IgD-negative memory B cell (primary cell): Measurements from ENCODE around the gene MIB1. TPM values are rescaled to one million over a fixed set of nuclear protein-coding genes. Genes with fewer than 3 reads are reported as not detected.

ENCODE experiments used
- H3K27ac Mint-ChIP-seq, 3 donors: one replicate each; pipeline ENCODE4 v1.8.0; 2020 to 2022; ENCODE audit warnings: mild to moderate bottlenecking in 3 of 3, mixed read lengths in 3 of 3, moderate library complexity in 1 of 3
- H3K27me3 Mint-ChIP-seq: one replicate; pipeline ENCODE4 v1.8.0; 2021; ENCODE audit warnings: mixed read lengths
- H3K36me3 Mint-ChIP-seq: one replicate; pipeline ENCODE4 v1.8.0; 2020; ENCODE audit warnings: mild to moderate bottlenecking, mixed read lengths
- H3K4me1 Mint-ChIP-seq, 3 donors: one replicate each; pipeline ENCODE4 v1.8.0; 2020 to 2022; ENCODE audit warnings: mixed read lengths in 3 of 3, mild to moderate bottlenecking in 1 of 3
- H3K4me3 Mint-ChIP-seq, 4 donors: one replicate each; pipeline ENCODE4 v1.8.0; 2020 to 2022; ENCODE audit warnings: mild to moderate bottlenecking in 4 of 4, mixed read lengths in 4 of 4, moderate library complexity in 3 of 4
- H3K9me3 Mint-ChIP-seq, 3 donors: one replicate each; pipeline ENCODE4 v1.8.0; 2020 to 2021; ENCODE audit warnings: mixed read lengths in 3 of 3, mild to moderate bottlenecking in 1 of 3
- polyA plus RNA-seq: library from polyadenylated mRNA; unstranded; fragments of 300-500 nt; fragmentation: Illumina TruSeq; gene quantifications from one replicate; pipeline ENCODE4 v1.2.3, GENCODE V29; 2021

MIB1 gene
- polyA plus RNA-seq, 1 donor from 2014 or later = 2.2 TPM

DNA sequence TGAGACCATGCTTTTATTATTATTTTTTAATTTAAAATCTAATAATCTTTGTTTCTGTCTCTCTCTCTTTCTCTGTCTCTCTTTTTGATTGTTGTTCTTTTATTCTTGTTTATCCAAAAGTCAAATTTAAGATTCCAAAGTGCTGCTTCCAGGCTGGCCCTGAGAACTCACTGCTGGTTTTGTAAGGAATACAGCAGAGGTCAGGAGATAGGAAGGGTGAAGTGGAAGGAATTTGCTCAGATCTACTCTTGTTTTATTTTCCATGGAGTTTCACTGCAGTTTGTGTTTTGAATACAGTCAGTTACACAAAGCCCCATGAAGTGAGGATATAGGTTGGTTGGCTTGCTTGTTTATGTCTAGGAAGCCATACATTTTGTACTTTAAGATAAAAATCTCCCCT is 168.1 kb downstream of the MIB1 start:
- H3K4me1 Mint-ChIP-seq = peaks cover 0 to 2% (median 2%) of the 10 kb centered on the region in 3 donors
- peaks cover 11% of the 10 kb centered on the region for H3K27me3 Mint-ChIP-seq
- H3K36me3 Mint-ChIP-seq = peaks cover 2% of the 10 kb centered on the region
- H3K9me3 Mint-ChIP-seq = no peaks in the 10 kb centered on the region
- no peak overlapping the region for H3K4me3 Mint-ChIP-seq
- no peak overlapping the region for H3K27ac Mint-ChIP-seq

DNA sequence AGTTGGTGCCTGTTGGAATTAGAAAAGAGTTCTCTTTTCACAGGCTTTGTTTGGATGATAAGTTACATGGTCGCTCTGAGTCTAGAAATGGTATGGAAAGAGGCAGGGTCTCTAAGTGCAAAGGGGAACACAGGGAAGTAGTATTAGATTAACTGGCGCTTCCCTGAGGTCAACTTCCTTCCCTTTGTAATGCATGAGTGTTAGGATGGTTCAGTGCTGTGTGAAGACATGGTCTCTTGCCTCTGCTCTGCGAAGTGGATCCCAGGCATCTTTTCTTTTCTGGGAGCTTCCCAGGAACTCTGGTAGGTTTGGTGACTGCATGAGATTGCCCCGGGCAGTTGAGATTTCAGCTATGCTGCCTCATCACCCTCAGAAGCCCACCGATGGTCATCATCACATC is 170.3 kb downstream of the MIB1 start:
- Mint-ChIP-seq H3K36me3 (no peaks in the 10 kb centered on the region), H3K27me3 (peaks cover 7% of the 10 kb centered on the region), H3K9me3 (no peaks in the 10 kb centered on the region), H3K27ac (peak overlapping the region in 1 of 3 donors; percentile 44), H3K4me3 (no peak overlapping the region), H3K4me1 (peaks cover 0 to 2% (median 2%) of the 10 kb centered on the region in 3 donors)

DNA sequence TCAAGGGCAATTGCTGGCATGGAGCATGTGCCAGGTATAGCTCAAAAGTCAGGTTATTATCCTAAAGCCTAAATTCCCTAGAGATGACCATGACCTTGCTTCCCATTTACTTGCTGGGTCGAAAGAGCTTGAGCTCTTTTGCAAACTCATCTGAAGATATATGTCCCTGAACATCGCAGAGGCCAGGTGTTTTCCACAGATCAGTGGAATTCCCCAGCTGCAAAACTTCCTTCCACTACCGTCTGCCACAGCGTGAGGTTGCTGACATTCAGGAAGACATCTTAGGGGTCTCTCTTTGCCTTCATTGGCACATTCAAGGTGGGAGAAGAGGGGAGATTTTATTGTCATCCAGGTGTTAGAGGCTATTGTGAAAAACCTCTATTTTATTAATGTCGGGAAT is 171.0 kb downstream of the MIB1 start:
- H3K27ac Mint-ChIP-seq = no peak overlapping the region
- peaks cover 0 to 2% (median 2%) of the 10 kb centered on the region in 3 donors for H3K4me1 Mint-ChIP-seq
- H3K36me3 Mint-ChIP-seq = no peaks in the 10 kb centered on the region
- H3K9me3 Mint-ChIP-seq = peaks cover 0 to 2% (median 0%) of the 10 kb centered on the region in 3 donors
- no peak overlapping the region for H3K4me3 Mint-ChIP-seq
- H3K27me3 Mint-ChIP-seq = peaks cover 7% of the 10 kb centered on the region

DNA sequence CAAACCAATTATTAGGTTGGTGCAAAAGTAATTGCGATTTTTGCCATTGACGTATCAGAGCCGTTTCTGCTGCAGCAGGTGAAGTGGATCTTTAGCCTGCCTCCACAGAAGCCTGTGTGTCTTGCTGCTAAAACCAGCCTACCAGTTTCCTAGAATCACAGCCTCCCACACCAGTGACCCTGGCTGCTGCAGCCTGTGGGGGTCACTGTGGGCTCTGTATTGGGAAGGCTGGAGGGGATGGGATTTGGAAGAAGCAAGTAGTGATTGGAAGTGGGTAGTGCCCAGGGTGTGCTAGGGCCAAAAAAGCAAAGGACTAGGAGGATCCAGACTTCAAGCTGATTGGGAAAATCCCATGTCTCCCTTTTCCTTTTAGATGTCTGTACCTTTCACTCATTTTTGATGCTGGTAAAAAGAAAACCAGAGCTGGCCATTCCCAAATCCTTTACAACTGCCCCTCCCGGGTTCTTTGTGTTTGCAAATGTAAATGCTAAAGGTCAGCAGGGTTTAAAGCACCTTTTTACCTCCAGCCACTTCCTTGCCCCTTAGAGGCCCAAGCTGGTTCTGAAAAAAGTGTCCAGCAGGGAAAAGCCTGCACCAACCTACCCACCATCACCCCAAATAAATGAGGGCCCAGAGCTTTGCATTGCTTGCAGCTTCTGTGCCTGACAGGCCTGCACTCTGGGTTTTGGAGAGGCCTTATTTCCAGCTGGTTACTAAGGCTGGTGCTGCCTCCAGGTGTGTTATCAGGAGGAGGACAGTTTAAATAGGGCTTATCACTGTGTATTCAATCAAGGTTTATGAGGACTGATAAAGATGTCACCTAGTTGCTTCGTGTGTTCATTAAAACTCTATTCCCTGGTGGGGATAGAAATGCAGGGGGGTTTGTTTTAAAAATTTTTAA is 172.0 kb downstream of the MIB1 start:
- Mint-ChIP-seq H3K36me3 (no peaks in the 10 kb centered on the region), H3K4me3 (no peak overlapping the region), H3K9me3 (peaks cover 0 to 2% (median 0%) of the 10 kb centered on the region in 3 donors), H3K27me3 (peaks cover 7% of the 10 kb centered on the region), H3K27ac (no peak overlapping the region), H3K4me1 (peaks cover 0 to 2% (median 2%) of the 10 kb centered on the region in 3 donors)

DNA sequence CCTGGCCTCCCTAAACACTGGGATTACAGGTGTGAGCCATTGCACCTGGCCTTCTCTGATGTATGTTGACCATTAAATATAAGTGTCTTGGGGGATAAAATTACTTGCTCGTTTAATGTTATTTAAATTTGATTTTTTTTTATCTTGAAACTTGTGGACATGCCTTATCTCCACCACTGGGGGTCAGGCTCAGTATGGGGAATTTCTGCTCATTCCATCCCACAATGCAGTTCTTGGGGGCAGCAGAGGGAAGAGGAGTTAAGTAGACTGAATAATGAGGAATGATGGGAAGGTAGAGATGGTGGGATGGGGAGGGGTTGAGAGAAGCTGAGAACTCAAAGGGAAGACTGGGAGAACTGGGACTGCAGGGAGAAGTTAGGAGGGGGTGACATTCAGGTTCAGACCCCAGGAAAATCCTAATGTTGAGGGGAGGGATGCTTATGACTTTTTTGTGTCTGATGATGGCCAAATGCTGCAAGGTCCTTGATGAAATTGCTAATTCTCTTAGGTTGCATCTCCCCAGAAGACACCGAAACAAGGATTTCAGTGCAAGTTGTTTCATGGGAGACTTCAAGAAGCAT is 174.2 kb downstream of the MIB1 start:
- no peak overlapping the region for H3K27ac Mint-ChIP-seq
- H3K27me3 Mint-ChIP-seq = peaks cover 3% of the 10 kb centered on the region
- no peak overlapping the region for H3K4me3 Mint-ChIP-seq
- H3K4me1 Mint-ChIP-seq = peaks cover 0 to 2% (median 2%) of the 10 kb centered on the region in 3 donors
- peaks cover 3 to 8% (median 6%) of the 10 kb centered on the region in 3 donors for H3K9me3 Mint-ChIP-seq
- no peaks in the 10 kb centered on the region for H3K36me3 Mint-ChIP-seq

DNA sequence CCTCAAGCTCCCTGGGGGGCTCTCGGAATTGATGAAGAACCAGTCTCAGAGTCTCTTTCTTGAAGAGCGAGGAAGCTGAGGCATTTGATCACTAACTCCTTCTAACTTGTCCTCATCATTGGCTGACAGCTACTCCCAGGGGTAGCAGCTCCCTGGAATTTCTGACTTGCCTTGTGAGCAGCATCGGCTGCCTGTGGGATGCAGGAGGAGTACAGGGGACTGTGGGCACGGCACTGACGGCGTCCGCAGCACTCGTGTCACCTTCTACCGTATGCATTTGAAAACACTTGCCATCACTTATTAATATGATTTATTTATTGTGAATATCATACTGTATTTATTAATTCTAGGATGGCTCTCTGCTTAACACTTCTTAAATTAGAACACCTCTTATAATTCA is 175.0 kb downstream of the MIB1 start:
- peaks cover 0 to 2% (median 2%) of the 10 kb centered on the region in 3 donors for H3K4me1 Mint-ChIP-seq
- no peaks in the 10 kb centered on the region for H3K36me3 Mint-ChIP-seq
- H3K27ac Mint-ChIP-seq = no peak overlapping the region
- peaks cover 3 to 8% (median 8%) of the 10 kb centered on the region in 3 donors for H3K9me3 Mint-ChIP-seq
- H3K4me3 Mint-ChIP-seq = no peak overlapping the region
- H3K27me3 Mint-ChIP-seq = peaks cover 3% of the 10 kb centered on the region

DNA sequence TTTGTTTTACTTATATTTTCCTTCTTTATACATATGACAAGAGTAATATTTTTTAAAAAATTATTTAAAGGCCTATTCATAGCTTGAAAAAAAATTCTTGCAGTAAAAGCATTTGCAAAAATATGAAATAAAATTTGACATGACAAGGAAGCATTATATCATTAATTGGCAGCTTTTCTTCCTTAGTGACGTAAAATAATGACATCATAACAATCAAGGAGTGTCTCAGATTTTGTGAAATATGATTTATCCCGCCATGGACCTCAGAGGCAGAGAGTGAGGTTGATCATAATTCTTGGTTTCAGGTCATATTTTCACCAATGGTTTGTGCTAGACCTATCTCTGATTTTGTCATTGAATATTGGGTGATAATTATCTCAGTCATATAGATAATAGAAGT is 176.0 kb downstream of the MIB1 start:
- Mint-ChIP-seq H3K4me1 (peaks cover 0 to 1% (median 1%) of the 10 kb centered on the region in 3 donors), H3K9me3 (peaks cover 3 to 8% (median 8%) of the 10 kb centered on the region in 3 donors), H3K36me3 (peaks cover 2% of the 10 kb centered on the region), H3K4me3 (no peak overlapping the region), H3K27ac (no peak overlapping the region), H3K27me3 (no peaks in the 10 kb centered on the region)

DNA sequence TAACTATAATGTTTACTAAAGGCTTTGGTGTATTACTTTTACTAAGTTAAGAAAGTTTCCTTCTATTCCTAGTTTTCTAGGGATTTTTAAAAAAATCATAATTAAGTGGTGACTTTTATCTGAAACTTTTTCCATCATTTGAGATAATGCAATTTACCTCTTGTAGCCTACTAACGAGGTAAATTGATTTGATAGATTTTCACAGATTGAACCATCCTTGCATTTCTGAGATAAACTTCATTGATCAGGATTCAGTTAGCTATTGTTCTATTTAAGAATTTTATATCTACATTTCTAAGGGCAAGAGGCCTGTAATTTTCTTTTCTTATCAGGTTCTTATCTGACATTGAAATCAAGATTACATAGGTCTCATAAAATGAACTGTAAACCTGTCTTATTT is 178.1 kb downstream of the MIB1 start:
- H3K27ac Mint-ChIP-seq = no peak overlapping the region
- H3K4me3 Mint-ChIP-seq = no peak overlapping the region
- no peaks in the 10 kb centered on the region for H3K27me3 Mint-ChIP-seq
- H3K9me3 Mint-ChIP-seq = peaks cover 3 to 8% (median 8%) of the 10 kb centered on the region in 3 donors
- peaks cover 2% of the 10 kb centered on the region for H3K36me3 Mint-ChIP-seq
- no peaks in the 10 kb centered on the region for H3K4me1 Mint-ChIP-seq

Other genes starting within 250 kb of the MIB1 start
- 11.4 TPM for gene ESCO1, start 140.1 kb upstream of the MIB1 start, polyA plus RNA-seq
- 102 TPM for gene SNRPD1, start 128.5 kb upstream of the MIB1 start, polyA plus RNA-seq
- gene ABHD3, start 36.0 kb upstream of the MIB1 start, polyA plus RNA-seq = 17.7 TPM